OCI-M1 (cell line): ENCODE data around the gene WDR33.

Experiments
- DNase-seq: peaks from one replicate; lab custom pipeline; 2025; lab: John Stamatoyannopoulos, UW

WDR33 gene

GRCh38 chr2:127655209-127656073, 155.5 kb downstream of the WDR33 start:
- no peak for DNase-seq

GRCh38 chr2:127654838-127655175, 156.2 kb downstream of the WDR33 start:
- no peak for DNase-seq

GRCh38 chr2:127654084-127654837, 156.7 kb downstream of the WDR33 start:
- DNase-seq: no peak

GRCh38 chr2:127653421-127654083, 157.4 kb downstream of the WDR33 start:
- DNase-seq: no peak

GRCh38 chr2:127652786-127653357, 158.1 kb downstream of the WDR33 start:
- DNase-seq: no peak

GRCh38 chr2:127651971-127652550, 158.9 kb downstream of the WDR33 start:
- no peak for DNase-seq

- no peak for DNase-seq
Observed at GRCh38 chr2:127651381-127651809, 159.6 kb downstream of the WDR33 start.
